H1 (cell line): ENCODE results near the gene BTN1A1.

Source experiments
- CBX8 ChIP-seq: fragments of 300-800, 300-1000 bp; sonication (generic); IDR thresholded peaks from 2 replicates; pipeline ENCODE4 v1.7.1; 2016; ENCODE audit warnings: low read depth, low read length, borderline replicate concordance
- CEBPB ChIP-seq: IDR thresholded peaks from 2 replicates; pipeline ENCODE4 v1.6.1; 2012; ENCODE audit warnings: low read depth, low read length
- CHD2 ChIP-seq: IDR thresholded peaks from 2 replicates; pipeline ENCODE4 v1.6.1; 2012; ENCODE audit warnings: low read length, improper control_type of control experiment
- EZH2 ChIP-seq: fragments of 200-600 bp; sonication (generic); IDR thresholded peaks from 2 replicates; pipeline ENCODE4 v1.7.1; 2012; ENCODE audit warnings: low read depth, mild to moderate bottlenecking, moderate library complexity, low read length, inconsistent platforms; ENCODE audit not compliant: severe bottlenecking
- MAFK ChIP-seq: IDR thresholded peaks from 2 replicates; pipeline ENCODE4 v1.6.1; 2012; ENCODE audit warnings: low read depth, mild to moderate bottlenecking, improper control_type of control experiment, low read length
- POLR2A ChIP-seq, 2 experiments: IDR thresholded peaks; 1 replicate in 1 of 2; 2 replicates in 1 of 2; pipeline ENCODE4 v1.6.1; 2011; ENCODE audit warnings: low read depth in 2 of 2, low read length in 2 of 2, mild to moderate bottlenecking in 2 of 2; ENCODE audit errors: control extremely low read depth in 1 of 2
- POLR2AphosphoS5 ChIP-seq: IDR thresholded peaks from 2 replicates; pipeline ENCODE4 v1.6.1; 2011; ENCODE audit warnings: low read depth, low read length
- SRF ChIP-seq: IDR thresholded peaks from 2 replicates; pipeline ENCODE4 v1.6.1; 2011; ENCODE audit warnings: mild to moderate bottlenecking, low read depth, low read length, moderate library complexity
- TAF1 ChIP-seq: IDR thresholded peaks from 2 replicates; pipeline ENCODE4 v1.6.1; 2011; ENCODE audit warnings: mild to moderate bottlenecking, low read depth, low read length
- TF ChIP-seq, protein P1 (sequence below), 3 experiments: IDR thresholded peaks; 1 replicate in 2 of 3; 2 replicates in 1 of 3; pipeline versions ENCODE4 v1.5.1 to v1.6.1; 2011; ENCODE audit warnings: low read length in 3 of 3, mild to moderate bottlenecking in 3 of 3, inconsistent platforms in 2 of 3, low read depth in 1 of 3, moderate library complexity in 1 of 3; ENCODE audit not compliant: insufficient read depth in 1 of 3; ENCODE audit errors: control extremely low read depth in 1 of 3
- TF ChIP-seq, protein P2 (sequence below): IDR thresholded peaks from 2 replicates; pipeline ENCODE4 v1.6.1; 2011; ENCODE audit warnings: low read depth, mild to moderate bottlenecking, low read length; ENCODE audit not compliant: insufficient read depth
- TF ChIP-seq, protein P3 (sequence below): IDR thresholded peaks from 2 replicates; pipeline ENCODE4 v1.6.1; 2012; ENCODE audit warnings: low read length, inconsistent platforms

DNA sequence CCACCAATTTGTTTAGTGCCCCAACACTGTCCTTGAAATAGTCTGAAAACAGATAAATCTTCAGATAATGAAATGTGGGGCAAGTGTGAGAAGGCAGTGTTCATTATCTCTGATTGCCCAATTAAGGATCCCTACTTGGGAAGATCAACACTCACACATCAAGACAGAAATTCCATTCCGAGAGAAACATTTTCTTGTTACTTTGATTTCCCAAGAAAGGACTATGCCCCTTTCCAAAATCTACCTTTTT is 54.3 kb downstream of the BTN1A1 start:
- TF ChIP-seq, protein P1, sequence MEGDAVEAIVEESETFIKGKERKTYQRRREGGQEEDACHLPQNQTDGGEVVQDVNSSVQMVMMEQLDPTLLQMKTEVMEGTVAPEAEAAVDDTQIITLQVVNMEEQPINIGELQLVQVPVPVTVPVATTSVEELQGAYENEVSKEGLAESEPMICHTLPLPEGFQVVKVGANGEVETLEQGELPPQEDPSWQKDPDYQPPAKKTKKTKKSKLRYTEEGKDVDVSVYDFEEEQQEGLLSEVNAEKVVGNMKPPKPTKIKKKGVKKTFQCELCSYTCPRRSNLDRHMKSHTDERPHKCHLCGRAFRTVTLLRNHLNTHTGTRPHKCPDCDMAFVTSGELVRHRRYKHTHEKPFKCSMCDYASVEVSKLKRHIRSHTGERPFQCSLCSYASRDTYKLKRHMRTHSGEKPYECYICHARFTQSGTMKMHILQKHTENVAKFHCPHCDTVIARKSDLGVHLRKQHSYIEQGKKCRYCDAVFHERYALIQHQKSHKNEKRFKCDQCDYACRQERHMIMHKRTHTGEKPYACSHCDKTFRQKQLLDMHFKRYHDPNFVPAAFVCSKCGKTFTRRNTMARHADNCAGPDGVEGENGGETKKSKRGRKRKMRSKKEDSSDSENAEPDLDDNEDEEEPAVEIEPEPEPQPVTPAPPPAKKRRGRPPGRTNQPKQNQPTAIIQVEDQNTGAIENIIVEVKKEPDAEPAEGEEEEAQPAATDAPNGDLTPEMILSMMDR (IDR thresholded peaks at IDR 0.05; ENCODE audit: control extremely low read depth in 1 of 3, insufficient read depth in 1 of 3, low read depth in 1 of 3, low read length in 3 of 3) = no peak
- TF ChIP-seq EZH2 = no peak
- TF ChIP-seq POLR2A (IDR thresholded peaks at IDR 0.05; ENCODE audit: control extremely low read depth in 1 of 2, low read depth in 2 of 2, low read length in 2 of 2) = no peak
- TF ChIP-seq POLR2AphosphoS5 = no peak
- TF ChIP-seq, protein P2, sequence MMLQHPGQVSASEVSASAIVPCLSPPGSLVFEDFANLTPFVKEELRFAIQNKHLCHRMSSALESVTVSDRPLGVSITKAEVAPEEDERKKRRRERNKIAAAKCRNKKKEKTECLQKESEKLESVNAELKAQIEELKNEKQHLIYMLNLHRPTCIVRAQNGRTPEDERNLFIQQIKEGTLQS = no peak
- TF ChIP-seq TAF1 = no peak
- no peak for TF ChIP-seq SRF
- no peak for TF ChIP-seq MAFK
- no peak for TF ChIP-seq CEBPB
- TF ChIP-seq CBX8 = no peak
- TF ChIP-seq, protein P3, sequence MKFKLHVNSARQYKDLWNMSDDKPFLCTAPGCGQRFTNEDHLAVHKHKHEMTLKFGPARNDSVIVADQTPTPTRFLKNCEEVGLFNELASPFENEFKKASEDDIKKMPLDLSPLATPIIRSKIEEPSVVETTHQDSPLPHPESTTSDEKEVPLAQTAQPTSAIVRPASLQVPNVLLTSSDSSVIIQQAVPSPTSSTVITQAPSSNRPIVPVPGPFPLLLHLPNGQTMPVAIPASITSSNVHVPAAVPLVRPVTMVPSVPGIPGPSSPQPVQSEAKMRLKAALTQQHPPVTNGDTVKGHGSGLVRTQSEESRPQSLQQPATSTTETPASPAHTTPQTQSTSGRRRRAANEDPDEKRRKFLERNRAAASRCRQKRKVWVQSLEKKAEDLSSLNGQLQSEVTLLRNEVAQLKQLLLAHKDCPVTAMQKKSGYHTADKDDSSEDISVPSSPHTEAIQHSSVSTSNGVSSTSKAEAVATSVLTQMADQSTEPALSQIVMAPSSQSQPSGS = no peak
- TF ChIP-seq CHD2 = no peak
